GM15510 (cell line): Measurements from ENCODE around the gene RGL1.

Experiments
- POLR2A ChIP-seq: IDR thresholded peaks from 3 replicates; pipeline ENCODE4 v1.6.1; 2011; ENCODE audit warnings: borderline replicate concordance; ENCODE audit not compliant: insufficient read length; ENCODE audit errors: extremely low read depth

Gene RGL1

DNA sequence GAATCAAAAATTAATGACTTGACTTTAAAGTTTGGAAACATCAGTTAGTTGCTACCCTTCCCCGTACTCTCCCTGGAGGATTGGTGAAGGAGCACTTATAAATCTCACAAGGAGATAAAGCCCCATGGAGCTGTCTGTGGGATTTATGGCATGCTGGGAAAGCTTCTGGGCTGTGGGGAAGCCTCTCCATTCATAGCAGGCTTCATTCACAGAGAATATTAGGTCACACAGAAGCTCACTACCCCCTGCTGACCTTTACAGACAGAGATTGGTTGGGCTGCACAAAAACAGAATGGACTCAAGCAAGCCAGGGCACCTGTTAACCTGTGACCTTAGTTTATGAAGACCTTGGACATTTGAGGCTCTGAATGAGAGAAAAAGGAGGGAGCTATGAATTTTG, 32.1 kb downstream of the RGL1 start:
- TF ChIP-seq POLR2A, result no peak

DNA sequence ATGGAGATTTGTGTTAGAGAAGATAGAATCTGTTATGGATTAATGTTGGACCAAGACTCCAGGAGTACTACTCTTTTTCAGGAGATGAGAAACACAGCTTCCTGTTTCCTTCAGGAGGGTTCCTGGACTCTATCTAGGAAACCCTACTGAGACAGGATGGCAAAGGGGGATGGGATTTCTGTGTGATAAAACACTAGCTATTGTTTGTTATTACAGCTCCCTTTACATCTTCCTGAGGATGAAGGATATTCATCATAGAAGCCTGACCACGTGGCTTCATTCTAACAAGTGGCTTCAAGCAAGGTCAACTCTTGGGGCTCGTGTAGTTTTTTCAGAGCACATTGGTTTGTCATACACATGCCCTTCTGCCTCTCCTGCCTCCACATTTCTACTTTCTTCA, 33.3 kb downstream of the RGL1 start:
- TF ChIP-seq POLR2A, result no peak

DNA sequence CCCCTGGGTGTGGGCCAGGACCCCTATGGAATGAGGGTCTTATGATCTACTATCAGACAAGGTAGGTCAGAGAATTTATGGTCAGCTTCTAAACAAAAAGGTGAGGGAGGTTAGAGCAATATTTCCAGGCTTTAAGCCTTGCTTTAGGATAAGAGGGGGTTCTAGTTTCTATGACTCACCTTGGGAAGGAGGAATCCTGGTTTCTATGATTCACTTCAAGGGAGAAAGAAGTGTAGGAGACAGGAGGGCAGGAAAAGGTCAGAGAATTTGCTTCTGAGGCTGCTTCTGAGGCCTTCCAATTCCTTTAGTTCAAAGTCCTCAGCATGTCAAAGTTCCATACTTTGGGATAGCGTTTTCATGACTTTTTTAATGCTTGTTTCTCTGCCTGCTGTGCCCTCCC, 35.2 kb downstream of the RGL1 start:
- no peak for TF ChIP-seq POLR2A

DNA sequence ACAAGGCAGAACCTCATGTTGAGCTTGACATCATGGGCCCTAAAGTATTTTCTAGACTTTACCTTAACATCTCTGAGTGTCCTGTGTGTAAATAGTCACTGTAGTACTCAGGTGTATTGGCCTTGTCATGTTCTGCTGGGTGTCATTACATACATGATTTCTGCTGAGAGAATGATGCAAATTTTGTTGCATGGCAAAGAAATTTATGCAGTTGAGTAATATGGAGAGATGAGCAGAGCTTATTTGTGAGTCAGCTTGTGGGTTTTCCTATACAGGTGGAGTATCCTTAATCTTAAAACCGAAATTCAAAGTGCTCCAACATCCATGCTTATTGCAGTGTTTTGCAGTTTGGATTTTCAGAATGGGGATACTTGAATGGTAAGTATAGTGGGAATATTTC, 36.6 kb downstream of the RGL1 start:
- TF ChIP-seq POLR2A, result no peak

DNA sequence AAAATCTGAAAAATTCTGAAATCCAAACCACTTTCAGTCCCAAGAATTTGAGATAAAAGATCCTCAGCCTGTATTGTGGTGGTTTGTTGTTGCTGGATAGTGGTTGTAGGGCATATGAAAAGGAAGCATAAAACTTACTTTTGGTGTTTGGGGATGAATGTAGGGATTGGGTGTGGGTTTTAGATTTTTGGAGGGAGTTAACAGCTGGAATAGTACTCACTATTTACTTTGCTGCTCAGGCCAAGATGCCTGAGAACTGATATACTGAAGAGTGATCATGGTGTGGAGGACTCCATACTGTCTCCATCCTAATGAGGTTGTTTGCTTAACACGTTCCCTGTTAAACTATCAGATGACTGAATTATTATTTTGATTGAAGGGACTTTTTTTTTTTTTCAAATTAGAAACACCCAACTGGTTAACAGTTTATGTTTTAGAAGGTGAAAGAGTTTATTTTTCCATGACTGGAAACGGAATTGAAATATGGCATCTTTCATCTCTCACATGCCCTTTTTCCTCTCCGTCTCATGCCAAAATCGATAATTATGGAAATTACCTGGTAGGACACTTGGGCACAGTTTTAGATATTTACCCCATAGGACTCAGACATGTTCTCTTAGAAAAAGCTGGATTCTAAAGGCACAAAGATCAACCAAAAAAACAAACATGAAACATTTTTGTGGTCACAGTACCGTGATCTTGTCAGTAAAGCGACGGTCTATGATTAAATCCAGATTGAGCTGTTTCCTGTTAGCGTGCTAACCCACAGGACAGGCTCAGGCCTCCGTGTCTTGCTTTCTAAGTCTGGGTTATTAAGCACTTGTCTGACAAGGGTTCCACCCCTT, 37.3 kb downstream of the RGL1 start:
- TF ChIP-seq POLR2A, result no peak

DNA sequence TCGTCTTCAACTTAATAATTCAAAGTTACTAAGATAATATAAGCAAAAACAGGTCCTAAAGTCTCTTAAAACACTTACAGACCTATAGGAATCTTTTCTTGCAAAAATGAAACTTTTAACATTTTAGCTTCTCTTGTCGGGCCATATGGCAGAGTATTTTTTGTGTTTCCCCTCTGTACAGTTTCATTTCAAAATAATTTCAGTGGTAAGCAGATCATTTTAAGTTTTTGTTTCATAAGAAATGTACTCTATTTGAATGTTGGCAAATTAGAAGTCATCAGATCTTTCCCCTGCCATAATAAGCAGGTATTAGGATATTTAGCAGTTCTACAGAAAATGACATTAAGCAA, 37.9 kb downstream of the RGL1 start:
- no peak for TF ChIP-seq POLR2A

DNA sequence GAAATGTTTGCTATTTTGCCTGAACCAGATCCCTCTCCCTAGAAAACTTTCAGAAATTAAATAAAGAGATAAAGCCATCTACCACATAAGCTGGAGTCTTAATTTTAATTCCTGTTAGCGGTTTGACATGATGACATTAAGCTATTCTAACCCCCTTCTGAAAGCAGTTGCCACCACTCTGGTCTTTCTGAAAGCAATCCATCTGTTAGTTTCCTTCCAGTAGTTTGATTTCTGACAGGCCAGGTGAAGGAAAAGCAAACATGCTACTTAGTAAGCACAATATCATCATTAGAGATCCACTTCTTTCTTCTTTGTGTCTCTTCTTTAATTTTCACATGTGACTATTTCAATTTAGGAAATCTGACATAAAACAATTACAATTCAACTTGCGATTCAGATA, 39.9 kb downstream of the RGL1 start:
- no peak for TF ChIP-seq POLR2A

DNA sequence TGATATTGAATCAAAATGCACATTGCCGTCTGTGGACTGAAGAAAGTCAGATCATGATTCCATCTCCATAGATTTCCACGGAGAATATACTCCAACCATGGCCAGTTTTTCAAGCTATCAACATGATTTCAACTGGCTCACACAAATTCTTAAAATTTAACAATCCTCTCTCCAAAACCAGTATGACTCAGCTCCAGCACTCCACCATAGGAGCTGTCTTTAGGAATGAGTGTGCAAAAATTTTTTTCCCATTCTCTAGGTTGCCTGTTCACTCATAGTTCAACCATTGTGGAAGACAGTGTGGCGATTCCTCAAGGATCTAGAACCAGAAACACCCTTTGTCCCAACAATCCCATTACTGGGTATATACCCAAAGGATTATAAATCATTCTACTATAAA, 40.8 kb downstream of the RGL1 start:
- TF ChIP-seq POLR2A, result no peak

DNA sequence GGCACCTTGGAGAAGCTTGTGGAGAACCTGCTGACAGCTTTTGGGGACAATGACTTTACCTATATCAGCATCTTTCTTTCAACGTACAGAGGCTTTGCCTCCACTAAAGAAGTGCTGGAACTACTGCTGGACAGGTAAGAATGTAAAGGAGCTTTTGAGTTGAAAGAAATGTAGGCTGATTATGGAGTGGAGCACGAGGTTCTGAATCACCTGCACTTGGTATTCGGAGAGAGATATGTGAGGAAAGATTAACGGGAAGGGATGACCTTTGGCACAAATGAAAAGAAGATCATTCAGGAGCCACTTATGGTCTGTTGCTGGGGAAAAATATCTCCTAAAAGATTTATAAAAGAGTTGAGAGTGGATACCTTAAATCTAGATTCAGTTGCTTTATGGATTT, 42.7 kb downstream of the RGL1 start:
- no peak for TF ChIP-seq POLR2A

DNA sequence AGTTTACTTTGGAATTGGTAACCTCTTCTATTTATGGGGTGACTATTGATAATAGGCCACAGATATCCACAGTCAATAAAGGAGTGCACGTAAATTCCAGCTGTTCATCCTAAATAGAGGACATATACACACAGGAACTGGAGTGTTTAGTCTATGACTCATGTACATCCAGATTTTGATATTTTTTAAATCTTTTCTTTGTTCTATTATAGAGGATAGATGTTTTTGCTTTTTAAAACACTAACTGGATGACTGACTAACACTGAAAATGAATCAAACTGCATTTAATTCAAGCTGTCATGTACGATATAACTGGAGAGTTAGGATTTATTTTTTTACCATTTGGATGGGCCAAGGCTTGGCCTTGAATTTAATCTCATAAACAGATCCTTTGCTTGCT, 45.9 kb downstream of the RGL1 start:
- no peak for TF ChIP-seq POLR2A

DNA sequence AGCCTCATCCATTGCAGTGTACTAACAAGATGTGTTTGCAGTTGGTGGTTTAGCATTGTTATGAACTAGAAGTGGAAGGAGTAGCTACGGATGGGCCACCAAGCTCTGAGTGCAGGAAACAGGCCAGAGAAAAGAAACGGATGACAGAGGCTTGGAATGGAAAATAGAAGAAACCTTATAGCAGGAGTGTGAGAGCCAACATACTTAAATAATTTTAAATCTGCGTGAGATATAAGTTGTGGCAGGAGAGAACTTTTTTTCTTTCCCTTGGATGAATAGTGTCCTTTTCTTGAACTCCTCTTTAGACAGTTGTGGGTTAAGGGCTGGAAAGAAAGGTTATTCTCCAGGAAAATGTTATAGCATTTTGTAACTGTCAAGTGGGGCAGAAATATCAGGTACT, 54.2 kb downstream of the RGL1 start:
- TF ChIP-seq POLR2A, result no peak

DNA sequence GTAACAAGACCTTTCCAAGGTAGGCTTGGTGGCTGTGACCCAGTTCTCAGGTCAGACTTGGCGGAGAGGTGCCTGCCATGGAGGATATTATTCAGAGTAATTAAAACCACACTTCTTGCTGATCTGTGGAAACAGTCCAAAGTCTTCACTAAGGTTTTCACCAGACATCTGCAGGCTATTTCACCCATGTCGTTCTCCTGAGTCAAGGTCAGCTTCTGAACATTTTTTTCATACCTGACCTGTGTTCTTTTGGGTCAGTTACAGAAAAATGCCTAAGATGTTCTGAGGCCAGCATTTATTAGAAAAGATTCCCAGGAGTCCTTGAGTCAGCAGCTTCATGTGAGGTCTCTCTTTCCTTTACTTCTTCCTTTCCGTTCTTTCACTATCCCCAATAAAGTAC, 54.9 kb downstream of the RGL1 start:
- no peak for TF ChIP-seq POLR2A

DNA sequence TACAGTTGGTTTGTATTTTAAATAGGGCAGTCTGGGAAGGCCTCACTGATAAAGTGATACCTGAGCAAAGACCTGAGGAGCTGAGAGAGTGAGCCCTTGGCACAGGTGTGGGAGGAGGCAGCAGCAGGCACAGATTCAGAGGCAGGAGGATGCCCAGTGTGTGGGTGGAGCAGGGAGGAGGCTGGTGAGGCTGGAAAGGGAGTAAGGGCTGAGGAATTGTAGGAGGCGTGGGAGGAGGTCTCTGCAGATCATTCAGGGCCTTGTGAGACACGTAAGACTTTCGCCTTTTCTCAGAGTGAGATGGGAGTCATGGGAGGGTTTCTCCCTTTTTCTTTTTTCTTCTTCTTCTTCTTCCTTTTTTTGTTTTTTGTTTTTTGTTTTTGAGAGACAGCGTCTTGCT, 58.0 kb downstream of the RGL1 start:
- TF ChIP-seq POLR2A, result no peak

DNA sequence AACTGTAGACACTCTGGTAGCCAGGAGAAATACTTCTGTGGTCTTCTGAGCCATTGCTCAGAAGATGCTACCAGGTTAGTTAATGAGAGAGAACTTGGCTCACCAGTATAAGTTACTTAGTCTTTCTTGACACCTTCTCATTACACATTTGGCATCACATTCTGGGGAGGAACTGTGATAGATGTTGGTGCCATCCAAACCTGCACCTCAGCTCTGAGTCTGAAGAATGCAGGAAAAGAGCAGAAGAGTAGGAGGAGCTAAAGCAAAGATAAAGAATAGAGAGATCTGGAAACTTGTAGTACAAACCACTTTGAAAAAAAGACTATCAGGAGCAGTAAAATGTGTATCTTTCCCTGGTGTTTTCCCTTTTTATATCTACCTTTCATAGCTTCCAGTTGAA, 58.9 kb downstream of the RGL1 start:
- TF ChIP-seq POLR2A, result no peak

DNA sequence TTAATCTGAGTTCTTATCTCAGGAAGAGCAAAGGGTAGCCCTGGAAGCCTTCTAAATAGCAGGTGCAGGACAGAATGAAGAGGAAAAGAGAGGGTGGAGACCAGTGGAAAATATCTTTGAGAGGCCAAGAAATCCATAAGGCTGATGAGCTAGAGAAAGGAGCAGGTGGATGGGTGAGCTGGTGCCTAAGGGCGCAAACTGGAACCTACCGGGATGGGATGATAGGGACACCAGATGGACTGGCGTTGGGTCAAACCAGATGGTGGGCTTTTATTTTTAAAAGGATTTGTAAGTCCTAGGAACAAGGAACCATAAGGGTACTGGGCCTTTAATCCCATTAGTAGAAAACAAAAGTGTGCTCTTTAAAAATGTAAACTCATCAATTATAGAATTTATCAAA, 59.7 kb downstream of the RGL1 start:
- TF ChIP-seq POLR2A, result no peak

DNA sequence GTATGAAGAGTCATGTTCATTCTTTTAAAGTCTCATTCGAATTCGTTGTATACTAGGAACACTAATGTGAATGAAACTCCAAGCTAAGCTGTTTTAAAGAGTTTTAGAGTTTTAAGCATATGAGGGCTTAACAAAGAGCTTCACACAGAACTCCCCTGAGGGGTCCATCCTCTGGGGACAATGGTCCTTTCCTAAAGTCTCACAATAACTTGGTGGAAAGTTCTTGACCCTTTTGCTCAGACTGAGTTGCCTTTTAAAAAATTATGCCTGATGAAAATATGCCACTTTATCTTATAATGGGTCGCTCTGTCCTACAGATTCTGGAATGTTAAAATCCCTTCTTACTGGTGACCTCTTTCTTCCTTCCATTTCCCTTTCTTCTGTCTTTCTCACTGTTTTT, 64.3 kb downstream of the RGL1 start:
- TF ChIP-seq POLR2A, result no peak

DNA sequence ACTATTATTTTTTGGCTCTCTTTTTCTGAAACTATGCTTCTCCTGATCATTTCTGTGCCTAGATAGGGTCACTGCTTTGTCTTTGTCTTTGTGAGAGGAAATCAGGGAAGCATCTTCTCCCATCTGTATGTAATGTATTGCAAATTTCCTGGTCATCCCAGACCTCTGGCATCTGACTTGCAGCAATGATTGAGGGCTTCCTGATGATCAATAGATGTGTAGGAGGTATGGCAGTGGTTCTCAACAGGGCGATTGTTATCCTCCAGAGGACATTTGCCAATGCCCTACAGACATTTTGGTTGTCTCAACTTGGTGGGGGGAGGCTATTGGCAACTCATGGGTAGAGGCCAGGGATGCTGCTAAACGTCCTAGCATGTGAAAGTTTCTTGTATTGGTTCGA, 64.7 kb downstream of the RGL1 start:
- no peak for TF ChIP-seq POLR2A

DNA sequence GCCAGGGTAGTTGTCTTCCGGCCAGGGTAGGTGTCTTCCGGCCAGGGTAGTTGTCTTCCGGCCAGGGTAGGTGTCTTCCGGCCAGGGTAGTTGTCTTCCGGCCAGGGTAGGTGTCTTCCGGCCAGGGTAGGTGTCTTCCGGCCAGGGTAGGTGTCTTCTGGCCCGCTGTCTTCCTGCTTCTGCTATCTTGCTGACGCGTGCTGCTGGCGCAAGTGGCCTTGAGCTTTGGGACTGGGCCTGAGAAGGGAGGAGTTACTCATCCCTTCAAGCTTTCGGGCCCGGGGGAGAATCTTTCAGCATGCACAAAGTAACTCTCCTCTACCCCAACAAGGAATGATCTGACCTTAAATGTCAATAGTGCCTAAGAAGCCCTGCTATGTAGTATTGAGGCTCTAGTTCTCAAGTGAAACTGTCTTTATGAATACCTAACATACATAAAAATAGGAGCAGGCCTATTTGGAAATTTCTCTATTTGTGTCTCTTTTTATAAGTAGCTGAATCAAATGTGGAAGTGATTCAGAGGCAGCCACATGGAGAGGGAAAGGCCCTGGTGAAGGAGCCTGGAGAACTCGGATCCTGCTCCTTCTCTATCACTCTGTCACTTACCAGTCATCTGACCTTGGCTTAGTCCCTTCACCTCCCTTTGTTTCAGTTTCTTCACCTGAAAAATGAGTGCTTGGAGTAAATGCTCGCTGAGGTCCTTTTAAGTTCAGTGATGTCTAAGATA, 65.6 kb downstream of the RGL1 start:
- TF ChIP-seq POLR2A, result no peak

DNA sequence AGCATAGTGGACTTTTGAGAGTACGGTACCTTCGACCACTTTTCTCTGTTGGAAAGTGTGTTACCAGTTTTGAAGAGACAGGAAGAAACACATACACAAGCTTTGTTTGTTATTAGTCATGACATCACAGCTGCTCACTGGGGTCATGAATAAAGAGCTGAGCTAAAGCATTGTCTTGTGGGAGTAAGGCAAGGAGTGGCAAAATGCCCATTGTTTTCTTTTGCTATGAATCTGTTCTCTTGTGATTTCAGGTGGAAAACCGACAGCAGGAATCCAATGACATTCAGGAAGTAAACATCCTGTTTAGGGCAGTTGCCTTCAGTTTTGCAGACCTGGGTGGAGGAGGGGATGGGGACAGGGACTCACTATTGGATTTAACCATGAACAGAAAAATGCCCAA, 66.2 kb downstream of the RGL1 start:
- TF ChIP-seq POLR2A, result no peak
